HPDE6-E6E7 (cell line): Measurements from ENCODE around the gene GNAT2.
A peak's percentile ranks its signal among the peaks of the same experiment; 100 is the strongest.

ENCODE experiments used
- DNase-seq: peaks from one replicate; pipeline ENCODE4 v3.0.0; 2011; ENCODE audit warnings: missing footprints; ENCODE audit errors: extremely low spot score

The GNAT2 gene

GRCh38 chr1:109641861-109642260, 22.4 kb upstream of the GNAT2 start:
- no peak for DNase-seq

DNA sequence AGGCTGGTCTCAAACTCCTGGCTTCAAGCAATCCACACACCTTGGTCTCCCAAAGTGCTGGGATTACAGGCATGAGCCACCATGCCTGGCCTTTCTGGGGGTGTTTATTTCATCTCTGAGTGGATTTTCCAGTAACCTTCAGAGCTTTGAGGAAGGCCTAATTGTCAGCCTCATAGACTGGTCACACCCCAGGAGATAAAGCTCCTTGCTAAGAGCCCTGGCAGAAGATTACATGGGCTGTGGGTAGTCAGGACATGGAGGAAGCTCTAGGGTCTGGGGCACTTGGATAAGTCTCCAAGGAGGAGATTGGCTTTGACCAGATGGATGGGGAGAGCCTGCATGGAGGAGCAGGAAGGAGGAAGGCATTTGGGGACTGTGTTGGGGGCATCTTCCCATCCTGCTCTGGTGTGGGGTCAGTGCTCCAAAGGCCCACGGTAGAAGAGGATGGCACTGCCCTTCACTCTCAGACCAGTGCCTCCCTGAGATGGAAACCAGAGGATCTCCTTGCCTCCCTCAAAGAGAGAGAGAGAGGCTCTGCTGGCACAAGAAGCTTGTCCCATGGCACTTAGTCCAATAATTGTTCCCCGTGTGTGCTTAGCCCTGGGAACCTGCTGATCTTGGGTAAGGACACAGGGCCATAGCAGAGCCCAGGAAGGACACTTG, 21.8 kb upstream of the GNAT2 start:
- no peak for DNase-seq

DNA sequence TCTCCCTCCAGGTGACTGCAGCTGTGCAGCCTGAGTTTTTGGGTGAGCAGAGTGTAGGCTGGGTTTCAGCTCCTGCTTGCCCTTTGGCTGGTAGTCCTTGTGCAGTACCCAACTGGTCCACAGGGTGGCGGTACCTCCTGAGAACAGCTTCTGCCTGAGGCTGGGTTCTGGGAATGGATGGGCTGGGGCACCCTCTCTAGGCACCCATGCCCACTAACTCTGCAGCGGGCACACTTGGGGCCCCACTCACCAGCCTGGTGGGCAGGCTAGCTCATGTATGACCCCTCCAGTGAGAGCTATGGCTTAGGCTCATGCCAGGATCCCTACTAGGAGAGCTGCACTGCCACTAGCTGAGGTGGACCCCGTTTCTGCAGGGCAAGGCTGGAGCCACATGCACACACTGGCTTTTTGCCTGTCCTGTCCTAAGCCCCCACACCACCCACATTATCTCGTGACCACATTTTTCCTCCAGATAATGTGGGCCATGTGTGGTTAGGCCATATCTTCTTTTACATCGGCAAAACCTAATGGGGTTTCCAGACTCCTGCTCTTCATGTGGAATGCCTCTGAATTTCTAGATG, 21.0 kb upstream of the GNAT2 start:
- peak; percentile 55 for DNase-seq

DNA sequence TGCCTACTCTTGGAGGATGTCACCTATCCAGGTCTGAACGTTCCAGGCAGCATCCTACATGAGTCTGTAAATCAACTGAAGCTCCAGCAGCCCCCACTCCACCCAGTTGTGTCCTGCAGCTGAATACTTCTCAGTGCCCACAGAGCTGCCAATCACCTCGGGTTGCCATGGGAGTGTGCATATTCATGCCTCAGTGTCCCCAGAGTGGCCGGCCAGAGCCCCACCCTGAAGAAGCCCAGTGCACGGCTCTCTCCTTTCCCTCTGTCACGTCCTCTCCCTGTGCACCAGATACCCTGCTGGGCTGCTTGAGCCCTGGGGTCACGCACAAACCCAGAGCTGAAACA, 20.4 kb upstream of the GNAT2 start:
- DNase-seq: no peak

- no peak for DNase-seq
Measured at GRCh38 chr1:109639063-109639840, 19.8 kb upstream of the GNAT2 start.

- no peak for DNase-seq
Measured at GRCh38 chr1:109637446-109637845, 18.0 kb upstream of the GNAT2 start.

DNA sequence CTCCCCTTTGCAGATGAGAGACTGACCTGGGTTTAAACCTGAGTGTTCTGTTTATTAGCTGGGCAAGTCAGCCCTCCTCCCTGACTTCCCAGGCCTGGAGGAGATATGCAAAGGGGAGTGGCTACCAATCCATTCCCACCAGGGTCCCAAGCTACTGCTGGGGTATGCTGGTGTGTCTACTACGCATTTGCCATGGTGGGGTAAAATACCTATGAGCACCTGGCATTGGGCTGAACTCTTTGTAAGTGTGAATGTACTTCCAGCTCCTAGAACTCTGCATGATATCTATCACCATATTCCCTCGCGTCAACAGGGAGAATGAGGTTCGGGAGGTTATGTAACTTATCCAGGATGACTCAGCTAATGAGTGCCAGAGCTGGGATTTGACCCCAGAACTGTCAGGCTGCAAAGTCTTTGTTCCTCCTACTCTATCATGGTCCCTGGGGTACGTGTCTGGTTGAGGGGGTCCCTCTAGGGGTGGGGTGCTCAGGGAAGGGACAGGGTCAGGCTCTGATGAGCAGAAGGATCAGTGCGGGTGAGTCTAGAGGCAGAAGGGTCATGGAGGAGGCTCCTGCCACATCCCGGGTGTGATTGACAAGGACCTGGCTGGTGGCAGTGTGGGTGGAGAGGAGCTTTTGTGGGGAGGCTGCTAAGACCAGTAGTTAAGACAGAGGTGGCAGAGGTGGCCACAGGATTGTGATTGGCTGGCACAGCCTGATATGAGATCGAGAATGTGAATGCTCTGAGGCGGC, 17.0 kb upstream of the GNAT2 start:
- DNase-seq: peak; percentile 36

DNA sequence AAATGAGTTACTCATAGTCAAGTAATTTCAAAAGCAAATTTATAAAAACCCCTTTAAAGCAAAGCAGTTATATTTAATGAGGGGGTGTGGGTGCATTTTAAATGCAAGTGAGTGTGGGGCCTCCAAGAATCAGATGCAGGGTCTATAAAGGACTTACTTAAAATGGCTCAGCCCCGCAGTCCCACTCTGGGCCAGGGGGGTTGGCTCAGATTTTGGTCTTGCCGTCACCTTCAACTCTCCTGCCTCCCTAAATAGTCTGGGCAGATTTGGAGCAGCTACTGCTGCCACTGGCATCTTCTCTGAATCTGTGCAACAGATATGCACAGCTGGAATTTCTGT, 16.4 kb upstream of the GNAT2 start:
- no peak for DNase-seq

GRCh38 chr1:109634771-109635750, 15.6 kb upstream of the GNAT2 start:
- no peak for DNase-seq

DNA sequence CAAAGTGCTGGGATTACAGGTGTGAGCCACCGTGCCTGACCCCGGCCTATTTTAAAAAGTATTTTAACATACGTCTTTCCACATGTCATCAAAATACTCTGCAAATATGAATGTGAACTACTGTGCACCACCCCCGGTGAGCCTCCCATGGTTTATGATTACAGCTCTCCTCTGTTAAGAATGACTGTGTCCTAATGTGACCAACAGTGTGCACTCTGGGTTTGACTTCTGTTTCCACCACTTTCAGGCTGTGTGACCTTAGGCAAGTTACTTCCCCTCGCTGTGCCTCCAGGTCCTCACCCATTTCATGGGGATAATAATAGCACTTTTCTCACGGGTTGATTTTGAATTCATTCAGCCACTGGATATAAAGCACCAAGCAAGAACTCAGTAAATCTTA, 14.9 kb upstream of the GNAT2 start:
- no peak for DNase-seq

DNA sequence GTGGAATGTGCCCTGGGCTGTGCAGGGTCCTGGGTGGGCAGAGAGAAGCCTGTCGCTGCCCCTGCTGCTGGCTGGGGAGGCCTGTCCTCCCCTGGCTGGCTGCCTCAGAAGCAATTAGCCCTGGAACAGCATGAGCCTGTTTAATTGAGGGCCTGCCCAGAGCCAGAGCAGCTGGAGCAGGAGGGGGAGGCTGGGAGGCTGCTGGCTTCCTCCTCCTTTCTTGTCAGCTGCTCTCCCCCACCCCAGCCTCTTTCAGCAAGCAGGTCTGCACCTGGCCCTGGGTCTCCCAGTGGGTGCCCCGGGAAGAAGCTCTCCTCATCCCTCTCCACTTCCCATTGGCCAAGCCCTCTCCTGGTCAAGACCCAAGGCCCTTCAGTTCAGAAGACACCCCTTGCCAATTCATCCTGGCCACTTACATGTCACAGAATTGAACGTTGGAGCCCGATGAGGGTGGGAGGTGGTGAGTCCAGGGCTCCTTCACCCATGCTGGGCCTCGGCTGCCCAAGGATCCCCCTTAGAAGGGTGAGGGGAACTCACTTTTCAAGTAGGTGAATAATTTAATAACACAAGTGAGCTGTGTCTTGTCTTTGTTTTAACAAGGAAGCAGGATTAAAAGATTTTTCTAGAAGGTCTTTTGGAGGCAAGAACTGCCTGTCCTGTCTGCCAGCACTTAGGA, 13.4 kb upstream of the GNAT2 start:
- no peak for DNase-seq

DNA sequence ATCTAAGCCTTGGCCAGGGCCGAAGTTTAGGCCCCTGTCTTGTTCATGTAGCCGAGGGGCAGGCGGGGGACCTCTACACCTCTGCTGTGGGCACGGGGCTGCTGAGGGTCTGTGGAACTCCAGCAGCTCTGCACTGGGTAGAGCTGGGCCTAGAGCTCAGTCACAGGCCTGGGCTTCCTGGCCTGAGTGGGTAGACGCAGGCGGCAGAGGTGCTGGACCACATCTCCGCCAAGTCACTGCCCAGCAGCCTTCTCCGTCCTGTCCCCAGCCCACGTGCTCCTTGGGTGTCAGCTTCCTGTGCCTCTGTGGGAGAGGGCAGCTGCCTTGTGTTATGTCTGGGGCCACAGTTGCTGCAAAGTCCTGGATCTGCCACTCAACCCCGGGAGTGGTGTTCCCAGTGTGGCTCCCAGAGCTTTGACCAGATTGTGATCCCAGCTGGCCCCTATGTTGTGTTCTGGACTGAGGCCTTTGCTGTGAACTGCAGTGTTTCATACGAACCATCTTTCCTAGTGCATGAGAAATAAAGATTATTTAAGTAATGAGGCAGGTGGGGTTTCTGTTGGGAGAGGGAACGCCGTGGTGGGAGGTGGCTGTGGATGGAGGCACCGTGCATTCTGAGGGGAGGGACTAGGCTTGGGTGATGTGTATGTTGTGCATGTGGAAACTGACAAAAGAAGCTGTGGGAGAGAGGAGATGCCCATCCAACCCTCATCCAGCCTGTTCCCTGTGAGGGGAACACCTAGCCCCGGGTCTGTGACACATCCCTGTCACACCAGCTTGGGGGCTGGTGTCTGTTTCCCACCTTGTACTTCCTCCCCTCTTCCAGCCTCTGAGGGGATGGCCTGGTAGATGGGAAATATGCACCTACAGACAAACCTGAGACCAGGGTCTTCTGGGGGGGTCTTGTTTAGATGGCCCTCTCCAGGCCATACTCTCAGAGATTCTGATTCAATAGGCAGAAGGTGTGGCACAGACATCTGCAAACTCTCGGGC, 12.4 kb upstream of the GNAT2 start:
- no peak for DNase-seq

- DNase-seq: no peak
Measured at GRCh38 chr1:109630898-109631512, 11.6 kb upstream of the GNAT2 start.

- no peak for DNase-seq
Measured at GRCh38 chr1:109630081-109630897, 10.9 kb upstream of the GNAT2 start.

DNA sequence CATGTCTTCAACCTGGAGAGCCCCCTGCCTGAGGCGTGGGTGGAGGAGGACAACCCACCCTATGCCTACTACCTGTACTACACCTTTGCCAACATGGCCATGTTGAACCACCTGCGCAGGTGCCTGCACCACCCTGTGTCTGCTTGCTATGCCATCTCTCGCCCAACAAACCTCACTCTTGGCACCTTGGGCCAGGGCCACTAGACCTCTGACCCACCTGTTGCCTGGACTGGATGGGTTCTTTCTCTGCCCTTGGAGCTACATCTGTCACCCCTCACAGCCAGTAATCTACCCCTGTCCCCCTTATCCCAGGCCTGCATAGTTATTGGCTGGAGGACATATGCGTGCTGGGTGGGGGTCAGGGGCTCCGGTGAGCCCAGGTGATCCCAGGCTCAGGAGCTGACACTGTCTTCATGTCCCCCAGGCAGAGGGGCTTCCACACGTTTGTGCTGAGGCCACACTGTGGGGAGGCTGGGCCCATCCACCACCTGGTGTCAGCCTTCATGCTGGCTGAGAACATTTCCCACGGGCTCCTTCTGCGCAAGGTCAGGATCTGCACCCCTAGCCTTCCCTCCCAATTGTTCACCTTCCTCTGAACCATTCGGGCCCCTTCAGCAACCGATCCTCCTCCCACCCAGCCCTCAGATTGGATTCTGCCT, 10.1 kb upstream of the GNAT2 start:
- DNase-seq: no peak

GRCh38 chr1:109628540-109629321, 9.3 kb upstream of the GNAT2 start:
- DNase-seq: no peak
